HL-60 (cell line): ENCODE measurements around the gene APEH.

ENCODE experiments used
- POLR2AphosphoS5 ChIP-seq: IDR thresholded peaks from 2 replicates; pipeline ENCODE4 v1.6.1; 2012; ENCODE audit warnings: low read depth
- SPI1 ChIP-seq: IDR thresholded peaks from 2 replicates; pipeline ENCODE4 v1.6.1; 2012; ENCODE audit warnings: low read depth, mild to moderate bottlenecking, borderline replicate concordance
- TF ChIP-seq, protein P1 (sequence below): IDR thresholded peaks from one replicate; pipeline ENCODE4 v1.5.1; 2011; ENCODE audit warnings: low read length, control low read depth, inconsistent platforms; ENCODE audit not compliant: insufficient read depth

DNA sequence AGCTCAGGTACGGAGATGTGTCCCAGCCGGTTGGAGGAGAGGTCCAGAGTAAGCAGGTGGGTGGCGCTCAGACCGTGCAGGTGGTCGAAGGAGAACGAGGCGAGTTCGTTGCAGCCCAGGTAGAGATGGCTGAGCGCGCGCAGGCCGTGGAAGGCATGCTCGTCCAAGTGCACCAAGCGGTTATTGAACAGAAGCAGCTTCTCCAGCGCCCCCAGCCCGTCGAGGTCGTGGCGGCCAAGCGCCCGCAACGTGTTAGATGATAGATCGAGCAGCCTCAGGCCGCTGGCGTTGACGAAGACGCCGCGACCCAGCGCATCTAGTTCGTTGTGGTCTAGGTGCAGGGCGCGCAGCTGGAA, 44.7 kb downstream of the APEH start:
- TF ChIP-seq, protein P1, sequence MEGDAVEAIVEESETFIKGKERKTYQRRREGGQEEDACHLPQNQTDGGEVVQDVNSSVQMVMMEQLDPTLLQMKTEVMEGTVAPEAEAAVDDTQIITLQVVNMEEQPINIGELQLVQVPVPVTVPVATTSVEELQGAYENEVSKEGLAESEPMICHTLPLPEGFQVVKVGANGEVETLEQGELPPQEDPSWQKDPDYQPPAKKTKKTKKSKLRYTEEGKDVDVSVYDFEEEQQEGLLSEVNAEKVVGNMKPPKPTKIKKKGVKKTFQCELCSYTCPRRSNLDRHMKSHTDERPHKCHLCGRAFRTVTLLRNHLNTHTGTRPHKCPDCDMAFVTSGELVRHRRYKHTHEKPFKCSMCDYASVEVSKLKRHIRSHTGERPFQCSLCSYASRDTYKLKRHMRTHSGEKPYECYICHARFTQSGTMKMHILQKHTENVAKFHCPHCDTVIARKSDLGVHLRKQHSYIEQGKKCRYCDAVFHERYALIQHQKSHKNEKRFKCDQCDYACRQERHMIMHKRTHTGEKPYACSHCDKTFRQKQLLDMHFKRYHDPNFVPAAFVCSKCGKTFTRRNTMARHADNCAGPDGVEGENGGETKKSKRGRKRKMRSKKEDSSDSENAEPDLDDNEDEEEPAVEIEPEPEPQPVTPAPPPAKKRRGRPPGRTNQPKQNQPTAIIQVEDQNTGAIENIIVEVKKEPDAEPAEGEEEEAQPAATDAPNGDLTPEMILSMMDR = no peak
- TF ChIP-seq POLR2AphosphoS5 (no peak), SPI1 (no peak)
